SH-SY5Y (cell line): ENCODE measurements around the gene NCKAP5.

Experiments used
- GATA2 ChIP-seq: IDR thresholded peaks from 2 replicates; pipeline ENCODE4 v1.6.1; 2011; ENCODE audit warnings: mild to moderate bottlenecking, low read depth, low read length
- GATA3 ChIP-seq: IDR thresholded peaks from 2 replicates; pipeline ENCODE4 v1.6.1; 2011; ENCODE audit warnings: low read depth, mild to moderate bottlenecking, low read length, moderate library complexity

NCKAP5 gene

DNA sequence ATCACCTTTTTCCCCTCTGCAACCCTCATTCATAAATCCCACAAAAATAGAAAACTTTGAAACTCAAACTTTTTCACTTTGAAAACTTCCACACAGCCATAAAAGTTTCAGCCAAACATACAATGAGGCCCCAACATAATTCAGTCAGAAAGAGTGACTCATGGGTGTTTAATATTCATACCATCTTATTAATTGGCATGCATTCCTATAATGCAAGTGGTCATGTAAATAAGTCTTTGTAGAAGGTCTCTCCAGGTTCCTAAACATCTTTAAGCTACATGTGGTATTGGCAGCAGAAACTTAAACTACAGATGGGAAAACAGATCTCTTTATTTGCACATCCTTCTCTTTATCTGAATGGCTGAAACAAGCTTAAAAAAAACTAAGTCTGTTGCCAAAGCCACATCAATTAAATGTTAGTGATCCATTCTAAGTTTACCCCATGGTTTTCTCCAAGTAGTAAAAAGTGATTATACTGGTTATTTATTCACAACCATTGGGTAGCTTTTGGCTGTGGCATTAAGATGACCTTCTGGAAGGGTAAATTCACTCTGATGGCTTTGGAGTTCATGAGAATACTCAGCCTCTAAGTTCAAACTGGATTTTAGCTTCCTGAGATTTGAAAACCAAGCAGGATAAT lies 828.1 kb downstream of the NCKAP5 start:
- TF ChIP-seq GATA3 (no peak), GATA2 (no peak)

DNA sequence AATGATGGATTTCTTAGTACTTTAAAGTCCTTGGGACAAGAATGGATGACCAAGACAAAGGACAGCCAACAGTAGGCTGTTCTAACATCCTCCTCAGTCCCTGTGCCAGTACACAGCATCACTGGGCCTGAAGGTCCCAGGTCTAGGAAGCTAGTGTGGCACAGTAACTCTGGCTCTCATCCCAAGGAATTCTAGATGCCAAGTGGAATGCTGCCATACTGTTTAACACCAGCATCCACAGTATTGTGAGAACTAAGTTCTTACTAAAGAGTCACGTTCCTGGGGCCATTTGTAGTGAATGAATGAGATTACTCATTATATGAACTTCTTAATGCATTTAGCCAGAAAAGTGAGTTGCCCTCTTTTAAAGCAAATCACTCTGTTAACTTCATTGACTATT lies 830.0 kb downstream of the NCKAP5 start:
- TF ChIP-seq GATA2, result no peak
- no peak for TF ChIP-seq GATA3

DNA sequence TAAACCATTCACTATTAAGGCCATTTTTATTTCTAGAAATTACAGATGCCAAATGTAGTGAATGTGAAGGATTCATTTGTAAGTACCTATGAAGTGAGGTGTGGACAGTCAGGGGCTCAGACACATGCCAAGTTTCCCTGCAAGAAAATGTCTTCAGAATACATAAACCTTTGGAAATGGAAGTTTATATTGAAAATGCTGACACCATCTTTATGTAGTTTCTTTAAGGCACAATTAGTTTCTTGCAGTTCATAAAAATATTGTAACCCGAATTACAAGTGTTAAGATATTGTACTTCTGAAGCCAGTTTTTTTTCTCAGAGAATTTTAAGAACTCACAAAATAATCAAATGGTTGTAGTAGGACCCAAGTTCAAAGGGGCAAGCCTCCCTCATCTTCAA lies 832.2 kb downstream of the NCKAP5 start:
- TF ChIP-seq GATA2 (no peak), GATA3 (no peak)

- TF ChIP-seq GATA3 (no peak), GATA2 (no peak)
Observed at GRCh38 chr2:132734961-132735360, 833.3 kb downstream of the NCKAP5 start.

DNA sequence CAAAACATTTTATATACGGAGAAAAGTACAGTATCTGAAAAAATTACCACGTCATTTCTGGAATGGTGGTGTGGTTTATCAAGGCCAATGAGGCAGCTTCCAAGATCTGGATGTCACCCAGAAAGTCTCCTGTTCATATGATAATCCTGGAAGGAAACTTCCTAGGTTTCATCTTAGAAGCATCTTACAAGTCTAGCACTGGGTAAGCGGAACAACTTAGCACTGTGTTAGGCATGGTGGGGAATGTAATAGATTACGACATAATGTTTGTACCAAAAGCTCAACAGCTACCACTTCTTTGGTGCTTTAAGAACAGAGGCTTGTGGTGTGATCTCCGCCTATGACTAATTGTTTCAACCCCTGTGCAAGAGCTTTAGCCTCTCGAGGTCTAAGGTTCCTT lies 835.2 kb downstream of the NCKAP5 start:
- no peak for TF ChIP-seq GATA3
- no peak for TF ChIP-seq GATA2

DNA sequence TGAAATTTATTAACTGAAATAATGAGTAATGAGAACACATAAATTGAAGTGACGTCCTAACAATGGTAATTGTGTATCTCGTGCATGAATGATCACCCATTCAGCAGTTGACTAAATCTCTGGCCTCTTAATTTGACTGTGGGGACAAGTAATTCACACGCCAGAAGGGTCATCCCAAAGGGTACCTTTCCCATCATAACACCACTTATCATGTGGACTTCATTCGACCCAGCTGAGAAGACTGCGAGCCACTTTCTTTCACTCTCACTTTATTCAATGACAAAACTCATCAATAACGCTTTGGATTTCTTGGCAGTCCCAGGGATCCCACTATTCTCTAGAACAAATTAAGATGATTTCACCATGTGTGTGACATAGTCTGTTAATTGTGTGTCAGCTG lies 835.6 kb downstream of the NCKAP5 start:
- TF ChIP-seq GATA2 (no peak), GATA3 (no peak)

DNA sequence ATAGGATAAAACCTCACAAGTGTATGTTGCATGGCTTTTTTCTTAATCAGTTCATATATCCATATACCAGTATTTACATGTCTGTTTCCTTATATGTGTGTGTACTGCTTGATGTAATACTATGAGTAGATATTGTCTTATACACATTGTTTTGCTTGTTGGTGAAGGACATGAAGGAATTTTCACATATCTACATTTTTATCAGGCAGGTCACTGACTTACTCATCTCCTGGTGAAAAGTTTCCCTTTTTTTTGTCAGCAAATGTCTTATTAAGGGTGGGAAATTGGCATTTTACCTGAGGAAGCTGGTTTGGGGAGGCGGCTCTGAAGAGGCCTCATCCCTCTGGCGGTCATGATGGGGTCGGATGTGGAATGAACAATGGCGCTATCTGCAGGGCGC lies 836.8 kb downstream of the NCKAP5 start:
- TF ChIP-seq GATA3 (no peak), GATA2 (no peak)

GRCh38 chr2:132730611-132731010 lies 837.7 kb downstream of the NCKAP5 start:
- TF ChIP-seq GATA2, result no peak

- TF ChIP-seq GATA2 (no peak), GATA3 (no peak)
Observed at GRCh38 chr2:132729522-132729921, 838.7 kb downstream of the NCKAP5 start.

- TF ChIP-seq GATA3, result no peak
- TF ChIP-seq GATA2, result no peak
Observed at GRCh38 chr2:132726155-132726554, 842.1 kb downstream of the NCKAP5 start.

GRCh38 chr2:132725748-132726147 lies 842.5 kb downstream of the NCKAP5 start:
- TF ChIP-seq GATA2 (no peak), GATA3 (no peak)

- 0 out of 2 replicates have a peak, but pooled peaks have one; percentile 16 for TF ChIP-seq GATA2
- no peak for TF ChIP-seq GATA3
Observed at GRCh38 chr2:132725148-132725547, 843.1 kb downstream of the NCKAP5 start.

DNA sequence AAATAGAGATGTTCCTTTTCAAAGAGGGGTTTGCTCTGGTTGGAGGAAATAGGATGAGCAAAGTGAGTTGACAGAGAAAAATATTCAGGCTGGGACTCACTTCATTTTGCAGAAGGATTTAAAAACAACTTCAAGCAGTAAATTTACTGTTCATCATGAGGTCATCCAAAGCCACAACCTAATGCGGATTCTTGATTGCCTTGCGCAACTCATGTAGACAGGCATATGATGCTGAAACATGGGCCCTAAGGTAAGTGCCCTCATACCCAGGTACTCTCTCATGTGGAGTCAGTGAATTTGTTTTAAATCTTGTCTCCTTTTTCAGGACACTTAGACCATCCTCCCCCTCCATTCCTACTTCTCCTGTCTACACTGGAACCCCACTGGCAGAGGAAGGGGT lies 846.3 kb downstream of the NCKAP5 start:
- TF ChIP-seq GATA2 (no peak), GATA3 (no peak)

GRCh38 chr2:132720393-132720792 lies 847.9 kb downstream of the NCKAP5 start:
- TF ChIP-seq GATA2 (no peak), GATA3 (no peak)

GRCh38 chr2:132719480-132719879 lies 848.8 kb downstream of the NCKAP5 start:
- TF ChIP-seq GATA3 (no peak), GATA2 (no peak)

DNA sequence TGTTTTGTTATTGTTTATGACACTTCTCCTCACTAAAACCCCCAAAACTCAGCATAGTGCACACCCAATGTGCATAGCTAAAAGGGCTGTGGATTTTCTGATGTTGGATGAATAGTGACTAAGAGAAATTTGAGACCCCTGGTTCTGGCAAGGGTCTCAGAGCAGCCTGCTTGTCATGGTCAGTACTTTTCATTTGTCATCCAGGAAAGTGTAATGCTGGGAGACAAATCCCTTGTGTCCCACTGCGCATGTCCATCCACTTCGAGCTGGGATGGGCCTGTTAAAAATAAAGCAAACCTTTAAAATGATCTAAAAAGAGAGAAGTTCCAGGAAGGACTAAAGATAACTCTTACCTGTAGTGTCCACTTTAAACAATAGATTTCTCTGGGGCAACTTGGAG lies 851.3 kb downstream of the NCKAP5 start:
- no peak for TF ChIP-seq GATA3
- no peak for TF ChIP-seq GATA2
